Prostate gland (tissue), 2 donors: ENCODE data around the gene WFIKKN2.

Experiments
- CTCF ChIP-seq, 4 experiments: fragments of 200-600 bp in 2 of 4; fragments of 450-650 bp in 2 of 4; sonication (generic) in 2 of 4; IDR thresholded peaks; 1 replicate in 3 of 4; 2 replicates in 1 of 4; pipeline ENCODE4 v1.5.1; 2016 to 2019; ENCODE audit warnings: antibody characterized with exemption in 4 of 4, mild to moderate bottlenecking in 2 of 4, moderate library complexity in 2 of 4
- POLR2A ChIP-seq: fragments of 450-650 bp; IDR thresholded peaks from one replicate; pipeline ENCODE4 v1.6.1; 2016; ENCODE audit warnings: antibody characterized with exemption, mild to moderate bottlenecking
- POLR2AphosphoS5 ChIP-seq: sonication (generic); formaldehyde crosslinking; IDR thresholded peaks from one replicate; pipeline ENCODE4 v1.6.1; 2017; ENCODE audit warnings: antibody characterized with exemption

GRCh38 chr17:50829332-50829731, 6.1 kb upstream of the WFIKKN2 start:
- TF ChIP-seq CTCF (IDR thresholded peaks at IDR 0.05), result no peak
- no peak for TF ChIP-seq POLR2A
- TF ChIP-seq POLR2AphosphoS5, result no peak
